DMS79 (cell line): ENCODE measurements around the gene GOLGA6L1.
"Not testable (repeated sequence)": the region's sequence is repeated elsewhere in the genome, so short reads cannot be mapped to it uniquely, and the experiment has no call there.

Experiments used
- DNase-seq: peaks from one replicate; lab custom pipeline; 2025; lab: John Stamatoyannopoulos, UW

Gene GOLGA6L1

GRCh38 chr15:23136722-23137121, at the start of gene GOLGA6L1:
Gene GOLGA6L1, minus strand, starts transcription at chr15:23136822. Its CDS starts 91 bp downstream, at chr15:23136731.
- DNase-seq, result not testable (repeated sequence)

- DNase-seq, result not testable (repeated sequence)
Observed at GRCh38 chr15:23181201-23181600, 44.6 kb upstream of the GOLGA6L1 start.

GRCh38 chr15:23180547-23180927, 43.9 kb upstream of the GOLGA6L1 start:
- not testable (repeated sequence) for DNase-seq

GRCh38 chr15:23179768-23180546, 43.3 kb upstream of the GOLGA6L1 start:
- DNase-seq, result not testable (repeated sequence)

- not testable (repeated sequence) for DNase-seq
Observed at GRCh38 chr15:23176683-23177082, 40.1 kb upstream of the GOLGA6L1 start.

GRCh38 chr15:23175606-23176005, 39.0 kb upstream of the GOLGA6L1 start:
- DNase-seq, result not testable (repeated sequence)

GRCh38 chr15:23174609-23175140, 38.1 kb upstream of the GOLGA6L1 start:
- not testable (repeated sequence) for DNase-seq

GRCh38 chr15:23132787-23133186, 3.8 kb downstream of the GOLGA6L1 start:
- not testable (repeated sequence) for DNase-seq

GRCh38 chr15:23118208-23118607, 18.4 kb downstream of the GOLGA6L1 start:
- no peak for DNase-seq

- DNase-seq, result no peak
Observed at GRCh38 chr15:23095796-23096195, 40.8 kb downstream of the GOLGA6L1 start.

- no peak for DNase-seq
Observed at GRCh38 chr15:23083115-23083514, 53.5 kb downstream of the GOLGA6L1 start.

GRCh38 chr15:23081996-23082737, 54.5 kb downstream of the GOLGA6L1 start:
- DNase-seq, result not testable (repeated sequence)

- DNase-seq, result no peak
Observed at GRCh38 chr15:23081271-23081670, 55.4 kb downstream of the GOLGA6L1 start.

GRCh38 chr15:23079766-23080165, 56.9 kb downstream of the GOLGA6L1 start:
- no peak for DNase-seq
